Endothelial cell of umbilical vein (primary cell): ENCODE measurements around the gene ITGA2B. TPM values are rescaled to one million over a fixed set of nuclear protein-coding genes. Genes with fewer than 3 reads are reported as not detected.

ENCODE experiments used
- BruUV-seq: library from RNA; stranded (reverse); fragments of 400-500 nt; replicated peaks from 2 replicates; lab custom pipeline; 2021; lab: Mats Ljungman, UMichigan
- CTCF ChIA-PET: fragments of 300-600, 350-600 bp; sonication (Branson Sonifier 250); formaldehyde crosslinking; loops from one replicate; lab custom pipeline; 2021; ENCODE audit warnings: antibody characterized with exemption, inconsistent platforms; lab: Charles Lee
- POLR2A ChIA-PET: fragments of 300-600, 350-600 bp; sonication (Branson Sonifier 250); formaldehyde crosslinking; loops from one replicate; lab custom pipeline; 2021; ENCODE audit warnings: antibody characterized with exemption, inconsistent platforms; lab: Charles Lee
- DNase-seq: peaks from one replicate; pipeline ENCODE4 v3.0.0-alpha.2; 2011; ENCODE audit warnings: low read depth, low spot score
- FAIRE-seq: peaks from 2 replicates; lab custom pipeline; 2011; peaks lifted over from hg19 to GRCh38; lab: Jason Lieb, UNC
- H2AFZ ChIP-seq: 2 replicates; pipeline ENCODE4 v1.6.0; 2012; ENCODE audit warnings: low read depth, low read length, control low read depth, inconsistent platforms
- H3K27ac ChIP-seq: 2 replicates; pipeline ENCODE4 v1.5.1; 2011; ENCODE audit warnings: low read depth, mild to moderate bottlenecking, control low read depth, low read length, moderate library complexity; ENCODE audit not compliant: insufficient read depth
- H3K27me3 ChIP-seq, 2 experiments: 2 replicates each; pipeline versions ENCODE4 v1.6.0 to v1.6.1; 2011; ENCODE audit warnings: low read length in 2 of 2, mixed read lengths in 1 of 2; ENCODE audit not compliant: control insufficient read depth in 2 of 2, insufficient read depth in 2 of 2
- H3K36me3 ChIP-seq, 2 experiments: 2 replicates in 1 of 2; 3 replicates in 1 of 2; pipeline ENCODE4 v1.5.1; 2011; ENCODE audit warnings: low read length in 2 of 2, mild to moderate bottlenecking in 1 of 2, moderate library complexity in 1 of 2; ENCODE audit not compliant: control insufficient read depth in 2 of 2, insufficient read depth in 2 of 2; ENCODE audit errors: extremely low read depth in 1 of 2
- H3K4me1 ChIP-seq: 3 replicates; pipeline ENCODE4 v1.5.1; 2011; ENCODE audit warnings: mild to moderate bottlenecking, low read length; ENCODE audit not compliant: control insufficient read depth, insufficient read depth; ENCODE audit errors: extremely low read depth
- H3K4me2 ChIP-seq: 2 replicates; pipeline ENCODE4 v1.6.1; 2011; ENCODE audit warnings: low read length, control low read depth, mixed read lengths; ENCODE audit not compliant: insufficient read depth
- H3K4me3 ChIP-seq, 3 experiments: fragments of 200-600 bp in 1 of 3; sonication (generic), shearing (Covaris generic) in 1 of 3; replicated peaks in 1 of 3; 2 replicates each; pipeline ENCODE4 v1.5.1; 2011 to 2016; ENCODE audit warnings: control low read depth in 3 of 3, low read length in 3 of 3, mild to moderate bottlenecking in 2 of 3, inconsistent platforms in 1 of 3, low read depth in 1 of 3, moderate library complexity in 1 of 3; ENCODE audit not compliant: insufficient read depth in 1 of 3
- H3K79me2 ChIP-seq: 2 replicates; pipeline ENCODE4 v1.6.0; 2012; ENCODE audit warnings: low read length, inconsistent platforms; ENCODE audit not compliant: control insufficient read depth, insufficient read depth
- H3K9ac ChIP-seq: replicated peaks from 2 replicates; pipeline ENCODE3; 2011; ENCODE audit warnings: low read length, control low read depth; ENCODE audit not compliant: insufficient read depth; ENCODE audit errors: extremely low read depth
- H3K9me1 ChIP-seq: replicated peaks from 3 replicates; pipeline ENCODE4 v1.6.0; 2011; ENCODE audit warnings: mild to moderate bottlenecking, low read length; ENCODE audit not compliant: control insufficient read depth, insufficient read depth; ENCODE audit errors: extremely low read depth
- H3K9me3 ChIP-seq: replicated peaks from 2 replicates; pipeline ENCODE4 v1.5.1; 2012; ENCODE audit warnings: low read length, inconsistent platforms; ENCODE audit not compliant: control insufficient read depth, insufficient read depth
- H4K20me1 ChIP-seq: replicated peaks from 2 replicates; pipeline ENCODE3; 2011; ENCODE audit warnings: mild to moderate bottlenecking, low read length; ENCODE audit not compliant: control insufficient read depth, insufficient read depth; ENCODE audit errors: extremely low read depth
- CTCF ChIP-seq, 2 donors: IDR thresholded peaks; 1 replicate in 1 of 2; 2 replicates in 1 of 2; pipeline ENCODE4 v1.5.1; 2011; ENCODE audit warnings: low read length in 2 of 2, mild to moderate bottlenecking in 2 of 2, moderate library complexity in 2 of 2, control low read depth in 1 of 2, inconsistent platforms in 1 of 2, low read depth in 1 of 2; ENCODE audit not compliant: insufficient read depth in 1 of 2; ENCODE audit errors: extremely low read depth in 1 of 2
- FOS ChIP-seq: IDR thresholded peaks from 2 replicates; pipeline ENCODE4 v1.6.1; 2011; ENCODE audit warnings: mild to moderate bottlenecking, low read length, moderate library complexity, borderline replicate concordance; ENCODE audit not compliant: insufficient read depth
- GATA2 ChIP-seq: IDR thresholded peaks from 2 replicates; pipeline ENCODE4 v1.7.0; 2011; ENCODE audit warnings: low read depth, mild to moderate bottlenecking, moderate library complexity, mixed read lengths, low read length; ENCODE audit not compliant: insufficient read length, insufficient read depth
- MAX ChIP-seq: IDR thresholded peaks from 2 replicates; pipeline ENCODE4 v1.6.1; 2011; ENCODE audit not compliant: insufficient read depth, insufficient read length
- POLR2A ChIP-seq: IDR thresholded peaks from 2 replicates; pipeline ENCODE4 v1.6.1; 2012; ENCODE audit warnings: low read depth, mild to moderate bottlenecking, control low read depth, low read length
- dilution Hi-C: fragments of 300-500 bp; cut with MboI; formaldehyde crosslinking; loops from one replicate; pipeline ENCODE4 v1.15.0; 2019; ENCODE audit warnings: low sequenced_read_pairs; ENCODE audit not compliant: extremely low pct_ligation_motif_present
- intact Hi-C: fragments of 100-400 bp; cut with micrococcal nuclease; formaldehyde crosslinking; loops from one replicate; pipeline ENCODE4 v1.10.0; 2022
- polyA plus RNA-seq, 4 experiments: library from polyadenylated mRNA; depleted of rRNA in 3 of 4; stranded (reverse) in 3 of 4; unstranded in 1 of 4; fragments of >200 nt; gene quantifications; 2 replicates each; pipeline versions ENCODE4 v1.2.1 to v1.2.3, GENCODE V29; 2011 to 2012; ENCODE audit warnings: missing spikeins in 1 of 4
- total RNA-seq: library from RNA; stranded (reverse); gene quantifications from 2 replicates; pipeline ENCODE4 v1.2.3, GENCODE V29; 2021

ITGA2B gene
- total and polyA plus RNA-seq, 2 donors (not counting 3 experiments of a cell fraction or from before 2014, with no cell fraction given): 0.26 to 0.82 TPM

GRCh38 chr17:44402564-44403172 is 13.2 kb upstream of the ITGA2B start:
- TF ChIP-seq FOS (no peak), MAX (no peak), GATA2 (no peak), POLR2A (no peak)

GRCh38 chr17:44400226-44400847 is 10.9 kb upstream of the ITGA2B start:
- H3K36me3 ChIP-seq: peaks cover 8 to 28% of the 10 kb centered on the region in 2 experiments
- ChIA-PET POLR2A (no interaction called here), CTCF (interaction anchor here (1.2 to 9.2 kb wide), 2 partner anchors 123 to 128 kb away, joined by 3 to 86 read pairs; no protein-coding TSS in a partner anchor)
- H2AFZ ChIP-seq: no peak overlapping the region
- H3K4me1 ChIP-seq: no peaks in the 10 kb centered on the region
- no peak overlapping the region for H3K4me2 ChIP-seq
- H3K79me2 ChIP-seq: no peaks in the 10 kb centered on the region
- H3K27ac ChIP-seq: no peak overlapping the region
- intact Hi-C loops: loop anchor here (1.0 kb wide), 1 partner anchor 123 kb away; no protein-coding TSS in a partner anchor
- no peaks in the 10 kb centered on the region for H3K27me3 ChIP-seq
- no peak overlapping the region for H3K4me3 ChIP-seq
- H4K20me1 ChIP-seq: no peaks in the 10 kb centered on the region
- peak; percentile 36 for DNase-seq
- FAIRE-seq: peak; percentile 42
- no peaks in the 10 kb centered on the region for H3K9me1 ChIP-seq
- no peak overlapping the region for H3K9ac ChIP-seq
- no peaks in the 10 kb centered on the region for H3K9me3 ChIP-seq
- TF ChIP-seq CTCF (IDR thresholded peaks at IDR 0.05; ENCODE audit: extremely low read depth in 1 of 2, insufficient read depth in 1 of 2, low read depth in 1 of 2, low read length in 2 of 2) (peak; percentile 41), GATA2 (no peak)
- dilution Hi-C loops: no loop called here
- BruUV-seq: TSS peak; percentile 1

More at GRCh38 chr17:44402564-44403172, 13.2 kb upstream of the ITGA2B start:
- DNase-seq (no peak), FAIRE-seq (no peak)
- BruUV-seq: no TSS peak
- POLR2A ChIA-PET: no interaction called here
- Histone ChIP-seq H3K79me2 (no peaks in the 10 kb centered on the region), H3K4me3 (no peak overlapping the region), H2AFZ (no peak overlapping the region), H3K4me2 (no peak overlapping the region), H3K9me1 (no peaks in the 10 kb centered on the region), H3K9ac (no peak overlapping the region), H3K9me3 (no peaks in the 10 kb centered on the region), H3K27me3 (no peaks in the 10 kb centered on the region), H4K20me1 (no peaks in the 10 kb centered on the region), H3K36me3 (peaks cover 8 to 24% of the 10 kb centered on the region in 2 experiments), H3K4me1 (no peaks in the 10 kb centered on the region), H3K27ac (no peak overlapping the region)
- intact Hi-C loops: no loop called here
- CTCF ChIA-PET: interaction anchor here (1.2 to 9.2 kb wide), 2 partner anchors 120 to 235 kb away, joined by 3 to 86 read pairs; no protein-coding TSS in a partner anchor
- dilution Hi-C loops: no loop called here
